Measurements from ENCODE around the gene TNFRSF13B.

Gene TNFRSF13B

GRCh38 chr17:16938031-16938430, 33.9 kb downstream of the TNFRSF13B start:
- no peaks in the 10 kb centered on the region for H3K27me3 ChIP-seq (ENCODE audit: insufficient read depth, low read length)
- peaks cover 8% of the 10 kb centered on the region for H3K36me3 ChIP-seq (ENCODE audit: insufficient read depth, low read length)
- no peak overlapping the region for H2AFZ ChIP-seq (ENCODE audit: low read length)
- no peaks in the 10 kb centered on the region for H3K9me3 ChIP-seq (ENCODE audit: low read length)
- H3K4me3 ChIP-seq (ENCODE audit: low read depth, low read length, poor library complexity, severe bottlenecking), result no peak overlapping the region
- no peak overlapping the region for H3K4me2 ChIP-seq (ENCODE audit: low read length)
- no peaks in the 10 kb centered on the region for H3K4me1 ChIP-seq (ENCODE audit: insufficient read depth, low read length, severe bottlenecking)
- no peaks in the 10 kb centered on the region for H4K20me1 ChIP-seq (ENCODE audit: insufficient read depth, low read length)
- no peaks in the 10 kb centered on the region for H3K9me2 ChIP-seq (ENCODE audit: low read depth, low read length)
- no peak overlapping the region for H3K27ac ChIP-seq (ENCODE audit: low read depth, low read length, poor library complexity, severe bottlenecking)
- H3K9ac ChIP-seq (ENCODE audit: low read length), result no peak overlapping the region
- no peaks in the 10 kb centered on the region for H3K79me2 ChIP-seq (ENCODE audit: insufficient read depth, low read length)
- no peaks in the 10 kb centered on the region for H3F3A ChIP-seq (ENCODE audit: insufficient read depth, low read length)
- TF ChIP-seq EZH2 (IDR thresholded peaks at IDR 0.05; ENCODE audit: borderline replicate concordance, low read length) (no peak), CTCF (IDR thresholded peaks at IDR 0.05; ENCODE audit: low read length) (no peak)

- no peaks in the 10 kb centered on the region for H3F3A ChIP-seq (ENCODE audit: insufficient read depth, low read length)
- no peaks in the 10 kb centered on the region for H3K27me3 ChIP-seq (ENCODE audit: insufficient read depth, low read length)
- no peaks in the 10 kb centered on the region for H3K9me2 ChIP-seq (ENCODE audit: low read depth, low read length)
- H3K9ac ChIP-seq (ENCODE audit: low read length), result no peak overlapping the region
- H3K4me2 ChIP-seq (ENCODE audit: low read length), result no peak overlapping the region
- H3K27ac ChIP-seq (ENCODE audit: low read depth, low read length, poor library complexity, severe bottlenecking), result no peak overlapping the region
- peaks cover 2% of the 10 kb centered on the region; the same call in 1 of the 2 replicates for H3K36me3 ChIP-seq (ENCODE audit: insufficient read depth, low read length)
- no peaks in the 10 kb centered on the region for H4K20me1 ChIP-seq (ENCODE audit: insufficient read depth, low read length)
- H3K4me1 ChIP-seq (ENCODE audit: insufficient read depth, low read length, severe bottlenecking), result no peaks in the 10 kb centered on the region
- H3K79me2 ChIP-seq (ENCODE audit: insufficient read depth, low read length), result no peaks in the 10 kb centered on the region
- no peak overlapping the region for H3K4me3 ChIP-seq (ENCODE audit: low read depth, low read length, poor library complexity, severe bottlenecking)
- H3K9me3 ChIP-seq (ENCODE audit: low read length), result no peaks in the 10 kb centered on the region
- TF ChIP-seq EZH2 (IDR thresholded peaks at IDR 0.05; ENCODE audit: borderline replicate concordance, low read length), result no peak
- no peak for TF ChIP-seq CTCF (IDR thresholded peaks at IDR 0.05; ENCODE audit: low read length)
- no peak overlapping the region for H2AFZ ChIP-seq (ENCODE audit: low read length)
Observed at GRCh38 chr17:16937431-16937830, 34.5 kb downstream of the TNFRSF13B start.

GRCh38 chr17:16936536-16937310, 35.2 kb downstream of the TNFRSF13B start:
- Histone ChIP-seq H3K4me1 (ENCODE audit: insufficient read depth, low read length, severe bottlenecking) (no peaks in the 10 kb centered on the region), H3K9me2 (ENCODE audit: low read depth, low read length) (no peaks in the 10 kb centered on the region), H2AFZ (ENCODE audit: low read length) (no peak overlapping the region), H3K9me3 (ENCODE audit: low read length) (no peaks in the 10 kb centered on the region), H3K9ac (ENCODE audit: low read length) (no peak overlapping the region), H4K20me1 (ENCODE audit: insufficient read depth, low read length) (no peaks in the 10 kb centered on the region), H3K79me2 (ENCODE audit: insufficient read depth, low read length) (no peaks in the 10 kb centered on the region), H3K36me3 (ENCODE audit: insufficient read depth, low read length) (no peaks in the 10 kb centered on the region), H3K27me3 (ENCODE audit: insufficient read depth, low read length) (no peaks in the 10 kb centered on the region), H3K4me2 (ENCODE audit: low read length) (no peak overlapping the region), H3F3A (ENCODE audit: insufficient read depth, low read length) (no peaks in the 10 kb centered on the region), H3K27ac (ENCODE audit: low read depth, low read length, poor library complexity, severe bottlenecking) (no peak overlapping the region), H3K4me3 (ENCODE audit: low read depth, low read length, poor library complexity, severe bottlenecking) (no peak overlapping the region)
- TF ChIP-seq EZH2 (IDR thresholded peaks at IDR 0.05; ENCODE audit: borderline replicate concordance, low read length) (no peak), CTCF (IDR thresholded peaks at IDR 0.05; ENCODE audit: low read length) (no peak)
